NK-92 (cell line): ENCODE data around the gene RAD51B.

Source experiments
- DNase-seq: peaks from one replicate; lab custom pipeline; 2025; ENCODE audit not compliant: unreplicated experiment; lab: John Stamatoyannopoulos, UW

The RAD51B gene

DNA sequence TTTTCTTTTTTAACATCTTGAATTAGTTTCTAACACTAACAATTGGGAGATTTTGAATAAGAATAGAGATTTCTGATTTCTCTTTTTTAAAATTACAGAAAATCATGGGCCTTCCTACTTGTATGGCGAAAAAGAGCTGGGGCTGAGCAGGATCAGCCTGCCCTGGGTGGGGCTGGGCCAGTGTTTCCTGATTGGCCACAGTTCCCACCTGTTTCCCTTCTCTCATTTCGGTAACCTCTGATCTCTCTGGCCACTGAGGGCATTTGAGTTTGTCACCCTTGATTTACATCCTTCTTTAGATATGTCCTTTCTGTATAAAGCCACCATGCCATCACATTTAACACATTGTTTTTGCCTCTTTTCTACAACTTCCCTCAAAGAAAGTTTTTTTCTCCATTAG, 719.1 kb downstream of the RAD51B start:
- no peak for DNase-seq

DNA sequence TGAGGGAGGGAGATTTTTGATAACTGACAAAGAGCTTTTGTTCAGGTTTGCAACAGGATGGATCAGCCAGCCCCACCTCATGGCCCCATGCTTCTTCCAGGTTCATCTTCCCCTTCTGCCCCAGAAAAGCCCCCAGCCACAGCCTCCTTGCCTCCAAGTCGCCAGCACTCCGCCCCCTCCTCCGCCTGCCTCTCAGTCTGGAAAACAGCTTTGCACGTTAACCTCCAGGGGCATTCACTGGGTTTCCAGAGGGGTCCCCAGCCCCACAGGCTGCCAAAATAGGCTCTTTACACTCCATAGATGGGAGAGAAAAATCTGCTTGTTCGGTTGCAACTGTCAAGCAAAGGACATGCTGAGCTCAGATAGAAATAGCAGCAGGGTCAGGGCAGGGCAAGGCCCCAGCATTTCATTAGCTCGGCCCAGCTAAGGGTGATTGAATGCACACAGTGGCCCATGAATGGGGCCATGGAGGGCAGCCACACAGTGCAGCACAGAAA, 719.7 kb downstream of the RAD51B start:
- no peak for DNase-seq

DNA sequence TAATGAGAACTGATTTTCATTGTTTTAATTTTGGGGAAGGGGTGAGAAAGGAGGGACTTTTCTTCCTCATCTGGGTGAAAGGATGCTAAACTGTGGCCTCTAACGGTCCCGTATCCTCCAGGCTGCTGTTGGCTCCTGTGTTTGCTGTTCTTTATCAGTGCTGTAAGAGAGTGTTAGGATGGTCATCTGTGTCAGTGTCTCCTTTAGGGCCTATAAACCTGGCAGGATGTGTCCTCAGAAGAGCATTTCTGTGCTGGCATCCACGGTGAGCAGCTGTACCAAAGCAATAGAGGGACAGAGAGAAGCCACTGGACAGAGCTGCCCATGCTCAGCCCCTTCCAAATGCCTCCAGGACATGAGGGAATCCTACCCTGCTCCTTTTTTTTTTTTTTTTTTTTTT, 720.2 kb downstream of the RAD51B start:
- no peak for DNase-seq

DNA sequence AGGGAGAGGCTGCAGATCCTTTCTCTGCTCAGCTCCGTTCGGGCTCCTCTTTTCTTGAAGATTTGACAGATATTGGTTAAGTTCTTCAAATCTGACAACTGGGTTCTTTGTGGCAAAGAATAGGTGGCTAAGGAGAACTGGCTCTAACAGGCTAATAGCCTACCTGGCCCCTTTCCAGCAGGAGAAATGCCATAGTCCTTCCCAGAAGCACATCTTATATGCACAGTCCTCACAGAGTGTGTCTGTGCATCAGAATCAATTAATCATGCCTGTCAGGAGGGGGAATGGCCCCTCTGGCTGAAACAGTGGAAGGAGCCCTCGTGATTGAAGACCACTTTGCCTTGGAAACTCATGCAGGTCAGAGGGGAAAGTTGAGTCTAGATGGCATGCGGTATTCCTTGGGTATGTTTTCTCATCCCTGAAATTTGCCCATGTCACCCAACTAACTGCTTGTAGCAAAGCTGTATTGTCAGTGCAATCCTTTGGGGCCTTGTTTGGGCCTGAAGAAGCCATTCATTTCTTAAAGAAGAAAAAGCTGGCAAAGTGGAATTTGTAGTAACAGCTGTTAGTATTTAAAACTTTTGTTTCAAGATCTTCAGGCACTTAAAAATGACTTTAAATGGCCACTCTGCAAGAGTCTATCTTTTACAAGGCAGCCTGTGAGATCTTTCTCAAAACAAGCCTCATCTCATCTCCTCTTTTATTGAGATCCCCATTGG, 721.8 kb downstream of the RAD51B start:
- DNase-seq: no peak

DNA sequence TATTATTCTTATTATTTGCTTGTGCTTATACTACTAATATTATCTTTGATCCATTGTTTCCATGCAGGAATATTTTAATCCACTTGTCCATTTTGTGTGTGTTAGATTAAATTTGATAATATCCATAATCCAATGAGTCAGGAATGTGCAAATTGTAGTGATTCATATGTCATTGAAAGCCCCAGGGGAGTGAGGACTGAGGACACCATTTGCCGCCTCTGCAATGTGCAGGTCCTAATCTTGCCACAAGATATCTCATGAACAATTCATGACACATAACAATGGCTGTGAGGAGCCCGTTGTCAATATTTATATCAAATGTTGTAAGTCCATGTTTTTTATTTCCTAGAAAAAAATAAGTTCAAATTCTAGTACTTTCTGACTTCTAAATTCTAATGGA, 722.8 kb downstream of the RAD51B start:
- no peak for DNase-seq

DNA sequence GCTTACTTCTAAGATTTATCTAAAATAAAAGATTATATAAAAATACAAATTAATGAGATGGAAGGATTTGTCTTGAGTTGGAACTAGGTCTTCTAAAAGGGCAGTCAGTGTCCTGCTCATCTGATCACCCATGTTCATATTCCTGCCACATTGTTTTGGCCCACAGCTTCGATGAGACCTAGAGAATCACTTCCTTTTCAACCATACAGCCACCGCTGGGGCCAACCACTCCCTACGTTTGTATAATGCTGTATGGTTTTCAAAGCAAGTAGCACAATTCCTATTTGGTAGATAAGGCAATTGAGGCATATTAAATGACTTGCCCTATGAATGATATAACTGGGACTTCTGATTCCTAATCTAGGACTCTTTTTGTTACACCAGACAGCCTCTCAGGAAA, 723.9 kb downstream of the RAD51B start:
- no peak for DNase-seq

DNA sequence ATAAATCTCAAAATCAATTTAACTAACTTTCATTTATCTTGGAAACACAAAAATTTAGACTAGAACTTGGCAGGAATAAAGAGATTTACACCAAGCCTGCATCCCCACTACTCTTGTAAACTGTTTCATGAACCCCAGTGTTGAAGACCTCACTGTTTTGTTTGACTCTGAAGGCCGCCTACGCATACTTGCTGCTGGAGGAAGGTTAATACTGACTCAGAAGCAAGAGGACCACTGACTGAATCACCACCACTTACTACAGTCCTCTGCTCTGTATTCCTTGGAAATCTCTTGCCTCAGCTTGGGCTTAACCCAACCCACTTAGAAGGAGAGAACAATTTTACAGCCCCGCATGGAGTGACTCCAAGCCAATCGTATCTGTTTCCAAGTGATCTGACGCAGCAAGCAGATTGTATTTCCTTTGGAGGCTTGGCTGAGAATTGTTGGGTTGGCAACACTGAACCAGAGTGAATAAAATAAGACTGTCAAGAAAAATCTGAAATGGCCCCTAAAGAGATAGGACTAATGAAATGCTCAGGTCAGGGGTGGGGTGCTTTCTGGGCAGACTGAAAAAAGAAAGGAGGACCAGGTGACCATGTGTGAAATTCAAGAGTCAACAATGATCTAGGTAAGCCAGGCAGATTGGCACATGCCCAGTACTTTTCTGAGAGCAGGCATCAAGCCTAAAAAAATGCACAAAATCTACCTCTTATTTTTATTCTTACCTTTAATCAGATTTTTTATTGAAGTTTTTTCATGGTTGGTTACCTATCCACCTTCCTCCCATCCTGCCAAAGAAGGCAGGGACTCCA, 724.7 kb downstream of the RAD51B start:
- no peak for DNase-seq

DNA sequence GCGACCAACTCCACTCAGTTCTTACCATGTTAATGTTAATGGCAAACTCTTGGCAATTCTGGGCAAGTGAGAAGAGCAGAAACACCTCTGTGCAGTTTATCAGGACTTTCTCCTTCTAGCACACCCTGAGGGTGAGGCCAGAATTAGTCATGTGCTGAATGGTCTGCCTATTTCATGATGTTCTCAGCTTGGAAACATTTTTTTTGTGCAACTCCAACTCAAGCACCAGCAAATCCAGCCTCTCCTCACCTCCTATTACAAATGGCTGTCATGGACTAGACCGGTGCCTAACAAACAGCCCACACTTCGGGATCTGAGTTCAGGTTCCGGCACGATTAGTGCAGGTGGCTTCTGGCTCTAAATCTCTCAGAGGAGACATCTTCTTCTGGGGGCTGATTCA, 727.3 kb downstream of the RAD51B start:
- DNase-seq: no peak

DNA sequence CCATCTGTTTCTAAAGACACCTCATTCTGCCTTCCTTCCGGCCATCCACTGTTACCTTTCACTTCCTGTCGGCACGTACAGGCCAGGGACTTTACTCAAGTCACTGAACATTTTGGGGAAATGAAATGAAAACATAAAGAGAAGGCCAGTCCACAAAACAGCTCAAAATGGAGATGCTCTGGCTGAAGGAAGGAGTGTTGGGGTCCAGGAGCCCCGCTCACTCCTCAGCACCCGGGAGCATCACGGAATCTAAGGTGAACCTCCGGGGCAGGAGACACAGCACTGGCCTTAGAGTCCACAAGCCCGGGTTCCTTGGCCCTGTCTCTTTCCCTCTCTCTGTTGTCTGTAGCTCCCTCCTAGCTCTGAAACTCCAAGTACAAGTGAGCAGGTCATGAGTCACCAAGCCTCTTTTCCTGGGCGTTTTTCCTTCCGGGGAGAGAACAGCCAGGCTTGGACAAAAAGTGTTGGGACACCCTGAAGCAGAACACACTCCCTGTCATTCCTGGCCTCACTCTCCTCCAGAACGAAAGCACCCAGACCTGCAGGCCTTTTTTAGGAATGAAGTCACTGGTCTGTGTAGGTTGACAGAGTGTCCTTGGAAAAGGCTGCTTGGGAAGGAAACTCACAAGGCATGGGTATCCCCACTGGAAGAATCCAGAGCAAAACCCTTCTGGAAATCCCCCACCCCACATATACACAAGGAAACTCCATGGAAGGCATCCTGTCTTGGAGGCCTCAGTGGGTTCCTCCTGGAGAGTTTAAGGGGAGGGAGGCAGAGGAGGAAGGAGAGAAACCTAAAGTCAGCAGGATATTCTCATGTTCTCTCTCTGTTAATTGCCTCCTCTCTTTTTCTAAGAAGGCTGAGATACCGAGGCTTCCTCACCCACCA, 728.0 kb downstream of the RAD51B start:
- DNase-seq: no peak

DNA sequence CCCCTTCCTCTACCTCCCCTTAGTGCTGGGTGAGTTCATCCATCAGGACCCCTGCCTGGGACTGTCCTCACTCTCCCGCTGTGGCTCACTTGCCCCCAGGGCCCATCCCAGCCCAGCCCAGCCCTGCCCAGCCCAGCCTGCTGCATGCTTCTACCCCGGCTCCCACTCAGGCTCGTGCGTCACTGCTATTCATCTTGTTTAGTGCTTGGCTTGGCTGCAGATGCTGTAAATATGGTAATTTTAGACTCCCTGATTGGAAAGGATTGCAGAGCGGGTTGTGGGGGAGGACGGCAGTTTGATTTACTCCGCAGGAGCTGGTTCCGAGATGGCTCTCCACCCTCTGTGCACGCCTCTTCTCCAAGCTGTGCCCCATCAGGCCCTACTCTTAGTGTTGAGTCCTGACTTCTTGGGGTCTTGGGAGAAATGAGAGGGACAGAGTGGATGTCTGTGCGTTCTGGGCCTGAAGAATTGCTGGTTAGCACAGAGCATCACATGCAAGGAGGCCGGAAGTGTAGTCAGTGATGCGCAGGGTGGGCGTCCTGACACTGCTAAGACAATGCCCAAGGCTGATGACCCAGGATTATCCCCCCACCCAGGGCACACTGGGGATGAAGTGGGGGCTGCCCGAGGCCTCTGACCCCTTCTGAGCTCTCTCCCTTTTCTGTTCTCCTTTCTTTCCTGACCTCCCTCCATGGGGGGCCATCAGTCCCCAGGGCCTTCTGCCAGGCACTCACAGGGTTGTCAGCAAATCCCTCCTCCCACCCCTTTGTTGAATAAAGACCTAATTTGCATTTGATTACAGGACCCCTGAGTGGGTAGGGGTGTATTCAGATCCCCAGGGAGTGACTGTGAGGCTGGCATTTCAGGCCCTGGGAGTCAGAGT, 728.9 kb downstream of the RAD51B start:
- no peak for DNase-seq

DNA sequence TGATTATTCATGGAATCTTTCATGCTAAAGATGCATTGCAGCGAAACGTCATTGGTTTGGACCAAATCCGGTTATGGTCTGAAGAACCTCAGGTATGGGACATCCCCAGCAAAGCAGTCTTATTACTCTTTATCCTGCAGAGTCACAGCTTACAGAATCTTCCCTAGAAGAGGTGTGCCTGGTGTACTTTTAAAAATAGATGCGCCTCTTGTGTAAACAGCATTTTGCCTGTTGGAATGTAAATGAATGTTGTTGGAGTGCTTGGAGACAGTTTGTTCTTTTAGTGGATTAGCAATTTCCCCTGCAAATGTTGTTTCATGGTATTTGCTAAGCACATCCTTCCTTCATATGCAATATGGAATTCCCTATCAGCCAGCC, 730.7 kb downstream of the RAD51B start:
- DNase-seq: no peak

DNA sequence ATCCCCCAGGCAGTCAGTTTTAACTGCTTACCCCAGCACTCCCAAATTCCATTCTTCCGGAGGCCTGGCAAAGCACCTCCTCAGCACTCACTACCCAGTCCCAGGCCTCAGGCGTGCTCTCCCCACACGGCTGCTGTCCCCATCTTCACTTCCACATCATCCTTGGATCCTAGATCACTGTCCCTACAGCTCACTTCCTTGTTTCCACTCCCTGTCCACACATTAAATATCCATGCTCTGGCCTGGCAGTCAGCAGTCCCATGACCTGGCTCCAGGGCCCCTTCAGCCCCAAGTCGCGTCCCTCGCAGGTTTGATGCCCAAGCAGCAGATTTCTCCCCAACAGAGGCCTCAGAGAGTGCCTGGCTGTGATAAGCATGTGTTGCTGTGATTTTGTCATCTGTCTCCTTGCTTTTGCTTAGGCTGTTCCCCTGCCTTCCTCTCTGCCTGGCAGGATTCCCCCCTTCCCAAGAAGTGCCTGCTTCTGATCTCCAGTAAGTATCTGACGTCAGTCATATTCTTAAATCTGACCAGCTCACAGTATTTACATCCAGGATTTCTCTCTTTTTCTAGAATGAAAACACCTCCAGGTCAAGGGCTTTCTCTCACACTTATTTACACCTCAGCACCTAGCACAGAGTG, 731.6 kb downstream of the RAD51B start:
- DNase-seq: no peak

DNA sequence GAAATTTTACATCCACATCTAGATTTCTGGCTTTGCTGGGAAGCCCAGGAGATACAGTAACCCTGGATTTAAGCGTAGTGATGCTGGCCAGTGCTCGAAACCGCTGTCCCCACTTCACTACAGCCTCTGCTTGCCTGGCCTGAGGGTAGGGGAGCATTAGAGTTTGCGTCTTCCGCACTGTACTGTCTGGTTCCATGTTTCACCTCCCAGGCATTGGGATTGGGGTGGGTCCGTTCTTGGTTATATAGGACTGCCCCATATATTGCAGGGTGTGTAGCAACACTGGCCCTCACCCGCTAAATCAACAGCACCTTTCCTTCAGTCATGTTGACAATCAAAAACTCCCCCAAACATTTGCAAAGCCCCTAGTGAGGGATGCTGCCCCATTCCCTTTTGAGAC, 732.5 kb downstream of the RAD51B start:
- no peak for DNase-seq

DNA sequence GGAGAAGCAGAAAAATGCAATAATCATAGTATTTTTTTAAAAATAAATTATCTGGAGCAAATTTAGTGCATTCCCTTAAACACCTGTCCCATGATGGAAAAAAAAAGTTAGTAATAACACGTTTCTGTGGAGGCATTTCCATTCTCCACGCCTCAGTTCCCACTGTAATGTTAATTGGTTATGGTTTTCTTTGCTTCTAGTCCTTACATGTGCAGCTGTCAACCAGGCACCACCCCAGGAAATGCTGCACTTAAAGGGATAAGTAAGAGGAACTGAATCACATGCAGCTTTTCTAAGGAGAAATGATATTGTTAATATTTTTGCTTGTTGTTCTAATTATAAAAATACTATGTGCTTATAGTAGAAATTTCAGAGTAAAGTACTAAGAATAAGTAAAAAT, 733.0 kb downstream of the RAD51B start:
- DNase-seq: no peak

DNA sequence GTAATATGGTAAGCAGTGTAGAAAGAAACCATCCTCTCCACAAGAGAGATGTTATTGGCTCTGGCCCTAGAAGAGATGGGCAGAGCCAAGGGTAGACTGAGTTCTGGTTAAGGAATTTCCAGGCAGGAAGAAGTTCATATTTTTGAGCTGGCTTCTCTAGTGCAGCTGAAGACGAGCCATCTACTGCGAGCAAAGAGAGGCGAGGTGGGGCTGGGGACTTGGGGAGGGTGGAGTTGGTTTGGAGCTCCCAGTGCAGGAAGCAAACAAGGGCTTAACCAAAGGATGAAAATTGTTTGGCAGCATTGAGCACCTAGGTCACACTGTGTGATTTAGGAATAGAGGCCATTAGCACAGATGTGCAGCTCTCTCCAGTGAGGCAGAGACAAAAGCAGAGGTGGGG, 733.7 kb downstream of the RAD51B start:
- DNase-seq: no peak

DNA sequence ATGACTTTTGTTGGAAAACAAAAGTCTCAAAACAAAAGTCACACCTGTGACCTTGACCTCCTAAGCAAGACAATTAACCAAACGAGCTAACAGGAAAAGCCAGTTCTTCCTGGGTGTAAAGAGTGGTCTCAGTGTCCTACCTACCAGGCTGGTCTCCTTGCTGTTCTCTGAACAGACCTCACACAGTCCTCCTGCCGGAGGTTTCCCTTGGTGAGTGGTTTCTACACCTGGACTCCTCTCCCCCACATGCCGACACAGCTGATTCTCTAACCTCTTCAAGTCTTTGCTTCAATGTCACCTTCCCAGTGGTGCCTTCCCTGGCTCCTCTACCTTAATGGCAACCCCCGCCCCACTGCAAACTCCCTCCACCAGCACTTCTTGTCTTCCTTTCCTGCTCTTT, 734.7 kb downstream of the RAD51B start:
- DNase-seq: no peak

DNA sequence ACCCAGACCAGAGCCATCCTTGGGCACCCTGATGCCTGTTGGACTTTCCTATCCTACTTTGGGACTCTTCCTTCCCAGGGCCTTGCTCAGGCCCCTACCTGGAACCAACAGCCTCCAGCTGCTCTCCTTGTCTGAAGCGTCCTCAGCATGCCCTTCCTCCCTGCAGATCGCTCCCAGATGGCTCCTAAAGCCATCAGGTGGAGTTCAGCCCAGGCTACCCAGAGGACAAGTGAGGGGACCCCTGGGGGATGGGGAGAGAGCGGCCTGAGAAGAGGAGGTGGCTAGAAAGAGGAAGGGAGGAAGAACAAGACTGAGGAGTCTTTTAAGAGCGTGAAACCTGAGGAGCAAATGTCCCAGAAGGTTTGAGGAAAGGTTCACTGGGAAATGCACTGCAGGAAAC, 736.7 kb downstream of the RAD51B start:
- no peak for DNase-seq

DNA sequence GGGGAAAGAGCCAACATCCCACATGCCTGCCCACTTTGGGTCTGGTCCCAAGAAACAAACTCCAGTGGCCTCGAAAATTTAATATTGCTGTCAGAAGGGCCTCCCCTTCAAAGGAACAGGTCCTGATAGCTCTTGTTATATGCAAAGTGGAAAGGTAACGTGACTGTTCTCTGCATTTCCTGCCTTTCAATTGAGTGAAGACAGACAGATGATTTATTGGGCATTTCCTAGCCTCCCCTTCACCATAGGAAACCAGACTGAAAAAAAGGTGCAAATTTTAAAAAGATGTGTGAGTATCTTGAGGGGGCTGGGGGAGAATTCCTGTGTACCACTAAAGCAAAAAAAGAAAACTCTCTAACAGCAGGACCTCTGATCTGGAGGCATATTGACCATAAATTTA, 738.1 kb downstream of the RAD51B start:
- DNase-seq: no peak

DNA sequence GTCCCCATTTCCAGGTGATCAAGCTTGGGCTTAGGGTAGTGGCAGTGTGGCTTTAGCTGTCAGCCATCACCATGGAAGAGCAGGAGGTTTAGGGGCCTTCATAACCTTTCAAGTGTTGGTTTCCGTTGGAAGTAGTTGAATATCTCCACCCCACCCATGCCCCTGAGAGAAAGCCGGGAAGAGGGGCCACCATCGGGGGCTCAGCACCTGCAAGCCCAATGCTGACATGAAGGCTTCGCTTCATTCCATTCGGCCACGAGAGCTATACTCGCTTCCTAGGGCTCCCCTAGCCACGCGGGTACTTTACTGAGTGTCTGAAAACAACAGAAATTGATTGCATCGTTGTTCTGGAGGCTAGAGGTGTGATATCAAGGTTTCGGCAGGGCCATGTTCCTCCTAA, 738.5 kb downstream of the RAD51B start:
- no peak for DNase-seq

DNA sequence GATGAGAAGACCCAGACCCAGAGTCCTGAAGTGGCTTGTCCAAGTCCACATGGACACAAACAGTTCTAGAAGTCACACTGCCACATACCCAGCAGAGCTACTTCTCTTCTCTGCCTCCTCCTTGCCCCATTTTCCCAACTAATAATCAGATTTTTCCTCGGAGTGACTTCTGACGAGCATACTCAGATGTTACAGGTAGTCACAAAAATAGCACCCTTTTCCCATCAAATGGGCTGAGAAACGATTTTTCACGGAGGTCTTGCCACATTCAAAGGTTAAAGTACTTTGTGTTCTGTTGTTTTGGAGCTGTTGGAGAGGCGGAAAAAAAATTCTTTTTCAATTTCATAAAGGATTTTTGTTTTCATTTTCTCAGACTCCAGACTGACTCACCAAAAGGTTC, 740.4 kb downstream of the RAD51B start:
- no peak for DNase-seq
